Dendritic cell treated with granulocyte-macrophage colony-stimulating factor and Interleukin-4, amounts not matched to agents 40 ng/mL and 50 ng/mL, for 4 days (primary cell): ENCODE results near the gene CLIP1.
A peak's percentile ranks its signal among the peaks of the same experiment; 100 is the strongest.
"Not testable (repeated sequence)": the region's sequence is repeated elsewhere in the genome, so short reads cannot be mapped to it uniquely, and the experiment has no call there.

Source experiments
- H3K27ac Mint-ChIP-seq: one replicate; pipeline ENCODE4 v1.8.0; 2022; ENCODE audit warnings: mild to moderate bottlenecking, mixed read lengths
- H3K27me3 Mint-ChIP-seq: one replicate; pipeline ENCODE4 v1.8.0; 2022; ENCODE audit warnings: mild to moderate bottlenecking, mixed read lengths
- H3K36me3 Mint-ChIP-seq: one replicate; pipeline ENCODE4 v1.8.0; 2022; ENCODE audit warnings: low read depth, mixed read lengths
- H3K4me1 Mint-ChIP-seq: one replicate; pipeline ENCODE4 v1.8.0; 2022; ENCODE audit warnings: low read depth, mixed read lengths
- H3K4me3 Mint-ChIP-seq: one replicate; pipeline ENCODE4 v1.8.0; 2022; ENCODE audit warnings: mild to moderate bottlenecking, moderate library complexity, mixed read lengths
- H3K9me3 Mint-ChIP-seq: one replicate; pipeline ENCODE4 v1.8.0; 2022; ENCODE audit warnings: mixed read lengths
- intact Hi-C: fragments of 100-400 bp; cut with micrococcal nuclease; formaldehyde crosslinking; loops from one replicate; pipeline ENCODE4 v1.15.0; 2022

The CLIP1 gene

DNA sequence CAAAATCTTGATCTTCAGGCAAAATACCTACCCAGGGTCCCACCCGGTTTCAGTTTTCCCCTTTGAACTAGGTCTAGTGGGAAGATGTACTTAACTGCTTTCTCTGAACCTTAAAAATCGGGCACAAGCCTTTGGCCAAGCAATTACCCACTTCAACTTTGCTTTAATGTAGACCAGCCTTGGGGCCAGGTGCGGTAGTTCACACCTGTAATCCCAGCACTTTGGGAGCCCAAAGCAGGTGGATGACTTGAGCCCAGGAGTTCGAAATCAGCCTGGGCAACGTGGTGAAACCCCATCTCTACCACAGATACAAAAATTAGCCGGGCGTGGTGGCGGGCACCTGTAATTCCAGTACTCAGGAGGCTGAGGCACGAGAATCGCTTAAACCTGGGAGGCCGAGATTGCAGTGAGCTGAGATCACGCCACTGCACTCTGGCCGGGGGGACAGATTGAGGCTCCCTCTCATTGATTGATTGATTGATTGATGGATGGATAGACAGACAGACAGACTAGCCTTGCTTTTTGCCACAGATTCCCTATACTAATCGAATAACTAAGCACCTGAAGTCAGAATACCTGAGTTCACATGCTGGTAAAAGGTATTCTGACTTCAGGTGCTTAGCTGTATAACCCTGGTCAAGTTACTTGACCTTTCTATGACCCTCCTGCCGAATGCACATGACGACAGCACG lies 1.9 kb downstream of the CLIP1 start:
- no peaks in the 10 kb centered on the region for H3K27me3 Mint-ChIP-seq
- intact Hi-C loops = no loop called here
- H3K9me3 Mint-ChIP-seq = no peaks in the 10 kb centered on the region
- peaks cover 30% of the 10 kb centered on the region for H3K4me1 Mint-ChIP-seq
- peaks cover 27% of the 10 kb centered on the region for H3K36me3 Mint-ChIP-seq
- H3K27ac Mint-ChIP-seq = peak overlapping the region; percentile 94
- H3K4me3 Mint-ChIP-seq = peak overlapping the region; percentile 88

DNA sequence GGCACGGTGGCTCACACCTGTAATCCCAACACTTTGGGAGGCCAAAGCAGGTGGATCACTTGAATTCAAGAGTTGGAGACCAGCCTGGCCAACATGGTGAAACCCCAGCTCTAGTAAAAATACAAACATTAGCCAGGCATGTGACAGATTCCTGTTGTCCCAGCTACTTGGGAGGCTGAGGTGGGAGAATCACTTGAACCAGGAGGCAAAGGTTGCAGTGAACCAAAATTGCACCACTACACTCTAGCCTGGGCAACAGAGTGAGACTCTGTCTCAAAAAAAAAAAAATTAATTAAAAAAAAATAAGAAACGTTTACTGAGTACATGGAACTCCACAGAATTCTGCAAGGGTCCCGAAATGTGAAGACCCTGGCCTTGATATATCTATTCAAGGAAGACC lies 3.4 kb downstream of the CLIP1 start:
- Mint-ChIP-seq H3K4me1 (peaks cover 33% of the 10 kb centered on the region), H3K36me3 (peaks cover 27% of the 10 kb centered on the region)
- intact Hi-C loops, H3K4me3 Mint-ChIP-seq, H3K27ac Mint-ChIP-seq, H3K9me3 Mint-ChIP-seq, H3K27me3 Mint-ChIP-seq: not testable (repeated sequence)

DNA sequence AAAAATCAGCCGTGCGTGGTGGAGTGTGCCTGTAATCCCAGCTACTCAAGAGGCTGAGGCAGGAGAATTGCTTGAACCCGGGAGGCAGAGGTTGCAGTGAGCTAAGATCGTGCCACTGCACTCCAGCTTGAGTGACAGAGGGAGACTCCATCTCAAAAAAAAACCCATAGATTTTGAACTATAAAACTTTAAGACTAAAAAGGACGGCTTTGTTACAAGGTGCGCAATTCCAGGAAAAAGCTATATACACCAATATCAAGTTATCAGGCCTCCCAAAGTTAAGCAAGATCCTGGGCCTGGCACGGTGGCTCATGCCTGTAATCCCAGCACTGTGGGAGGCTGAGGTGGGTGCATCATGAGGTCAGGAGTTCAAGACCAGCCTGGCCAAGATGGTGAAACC lies 6.8 kb downstream of the CLIP1 start:
- H3K27ac Mint-ChIP-seq, H3K9me3 Mint-ChIP-seq, H3K27me3 Mint-ChIP-seq, intact Hi-C loops, H3K4me3 Mint-ChIP-seq: not testable (repeated sequence)
- Mint-ChIP-seq H3K36me3 (peaks cover 29% of the 10 kb centered on the region), H3K4me1 (peaks cover 33% of the 10 kb centered on the region)

DNA sequence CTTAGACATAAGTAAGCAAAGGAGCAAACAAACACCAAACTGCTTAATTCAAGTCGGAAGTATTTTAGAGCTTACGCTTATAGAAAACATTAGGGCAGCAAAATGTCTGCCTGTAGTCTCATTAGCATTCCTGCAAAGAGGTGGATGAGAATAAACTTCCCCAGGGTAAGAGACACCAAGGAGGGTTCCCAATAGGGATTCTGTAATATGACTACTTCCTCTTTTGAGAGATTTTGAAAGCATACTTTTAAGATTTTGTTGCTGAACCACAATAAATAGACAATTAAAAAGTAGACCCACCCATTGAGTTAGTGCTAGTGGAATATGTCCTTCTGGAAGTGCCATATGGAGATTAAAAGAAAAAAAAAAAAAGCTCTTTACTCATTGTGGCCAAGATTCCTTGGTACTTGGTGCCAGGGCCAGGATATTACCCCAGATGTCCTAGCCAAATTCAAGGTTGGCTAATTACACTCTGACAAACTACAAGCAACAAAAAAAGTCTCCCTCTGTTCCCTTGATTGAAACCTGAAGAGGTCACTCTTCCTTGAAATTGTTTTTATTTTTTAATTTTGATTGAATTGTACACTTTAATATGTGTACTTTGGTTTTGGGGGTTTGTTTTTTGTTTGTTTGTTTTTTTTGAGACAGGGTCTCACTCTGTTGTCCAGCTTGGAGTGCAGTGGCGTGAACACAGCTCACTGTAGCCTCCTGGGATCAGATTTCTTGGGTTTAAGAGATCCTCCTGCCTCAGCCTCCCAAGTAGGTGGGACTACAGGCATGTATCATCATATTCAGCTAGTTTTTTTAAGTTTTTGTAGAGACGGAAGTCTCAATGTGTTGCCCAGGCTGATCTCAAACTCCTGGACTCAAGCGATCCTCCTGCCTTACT lies 8.7 kb downstream of the CLIP1 start:
- no peak overlapping the region for H3K4me3 Mint-ChIP-seq
- no peaks in the 10 kb centered on the region for H3K27me3 Mint-ChIP-seq
- H3K27ac Mint-ChIP-seq = peak overlapping the region; percentile 70
- H3K9me3 Mint-ChIP-seq = no peaks in the 10 kb centered on the region
- peaks cover 30% of the 10 kb centered on the region for H3K36me3 Mint-ChIP-seq
- intact Hi-C loops = no loop called here
- H3K4me1 Mint-ChIP-seq = peaks cover 24% of the 10 kb centered on the region

DNA sequence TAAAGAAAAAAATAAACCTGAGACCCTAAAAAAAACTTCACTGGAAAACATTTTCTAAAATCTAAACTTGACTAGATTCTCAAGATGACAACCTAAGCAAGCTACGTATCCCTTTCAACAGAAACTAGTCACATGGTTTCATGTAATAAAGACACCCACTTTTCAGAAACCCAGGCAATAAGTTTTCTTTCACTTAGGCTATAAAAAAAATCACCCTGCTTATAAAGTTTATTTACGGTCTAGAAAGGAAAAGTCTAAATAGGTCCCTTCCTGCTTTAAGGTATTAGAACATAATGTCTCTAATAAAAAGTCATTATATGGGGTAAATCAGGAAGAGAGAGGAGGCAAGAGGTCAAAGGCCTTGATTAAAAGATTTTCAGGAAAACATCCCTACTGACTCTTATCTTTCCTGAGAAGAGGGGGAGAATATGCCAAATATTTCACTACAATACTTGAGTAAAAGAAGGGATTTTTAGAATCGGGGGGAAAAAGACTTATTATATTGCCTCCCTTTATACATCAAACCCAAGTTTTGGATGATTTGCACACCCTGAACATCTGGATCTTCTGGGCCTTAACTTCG lies 9.5 kb downstream of the CLIP1 start:
- intact Hi-C loops = no loop called here
- H3K36me3 Mint-ChIP-seq = peaks cover 27% of the 10 kb centered on the region
- H3K9me3 Mint-ChIP-seq = no peaks in the 10 kb centered on the region
- peaks cover 21% of the 10 kb centered on the region for H3K4me1 Mint-ChIP-seq
- H3K27me3 Mint-ChIP-seq = no peaks in the 10 kb centered on the region
- no peak overlapping the region for H3K4me3 Mint-ChIP-seq
- H3K27ac Mint-ChIP-seq = no peak overlapping the region

DNA sequence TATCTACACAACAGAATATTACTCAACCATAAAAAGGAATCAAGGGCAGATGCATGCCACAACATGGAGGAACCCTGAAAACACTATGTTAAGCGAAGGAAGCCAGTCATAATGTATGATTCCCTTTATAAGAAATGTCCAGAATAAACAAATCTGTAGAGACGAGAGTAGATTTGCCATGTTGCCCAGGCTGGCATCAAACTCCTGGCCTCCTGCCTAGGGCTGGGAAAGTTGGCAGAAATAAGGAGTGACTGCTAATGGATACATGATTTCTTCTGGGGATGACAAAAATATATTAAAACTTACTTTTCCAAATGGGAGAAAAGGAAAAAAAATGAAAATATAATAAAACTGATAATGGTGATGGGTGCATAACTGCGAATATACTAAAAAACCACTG lies 10.9 kb downstream of the CLIP1 start:
- Mint-ChIP-seq H3K4me3 (no peak overlapping the region), H3K27ac (no peak overlapping the region), H3K9me3 (no peaks in the 10 kb centered on the region), H3K36me3 (peaks cover 15% of the 10 kb centered on the region), H3K4me1 (peaks cover 16% of the 10 kb centered on the region), H3K27me3 (no peaks in the 10 kb centered on the region)
- intact Hi-C loops = no loop called here

DNA sequence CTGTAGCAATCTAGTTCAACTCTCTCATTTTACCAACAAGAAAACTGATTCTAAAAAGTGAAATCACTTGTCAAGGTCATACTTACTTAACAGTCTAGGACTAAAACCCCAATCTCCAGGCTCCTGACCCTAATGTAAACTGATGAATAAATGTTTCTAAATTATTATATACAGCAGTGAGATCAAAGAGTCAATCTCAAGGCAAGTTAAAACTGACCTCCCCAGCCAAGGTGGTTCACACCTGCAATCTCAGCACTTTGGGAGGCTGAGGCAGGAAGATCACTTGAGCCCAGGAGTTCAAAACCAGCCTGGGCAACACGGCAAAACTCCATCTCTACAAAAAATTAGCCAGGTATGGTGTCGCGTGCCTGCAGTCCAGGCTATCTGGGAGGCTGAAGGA lies 15.3 kb downstream of the CLIP1 start:
- Mint-ChIP-seq H3K4me3 (no peak overlapping the region), H3K36me3 (peaks cover 28% of the 10 kb centered on the region), H3K4me1 (peaks cover 14% of the 10 kb centered on the region), H3K27ac (no peak overlapping the region), H3K27me3 (no peaks in the 10 kb centered on the region), H3K9me3 (no peaks in the 10 kb centered on the region)
- intact Hi-C loops = no loop called here

DNA sequence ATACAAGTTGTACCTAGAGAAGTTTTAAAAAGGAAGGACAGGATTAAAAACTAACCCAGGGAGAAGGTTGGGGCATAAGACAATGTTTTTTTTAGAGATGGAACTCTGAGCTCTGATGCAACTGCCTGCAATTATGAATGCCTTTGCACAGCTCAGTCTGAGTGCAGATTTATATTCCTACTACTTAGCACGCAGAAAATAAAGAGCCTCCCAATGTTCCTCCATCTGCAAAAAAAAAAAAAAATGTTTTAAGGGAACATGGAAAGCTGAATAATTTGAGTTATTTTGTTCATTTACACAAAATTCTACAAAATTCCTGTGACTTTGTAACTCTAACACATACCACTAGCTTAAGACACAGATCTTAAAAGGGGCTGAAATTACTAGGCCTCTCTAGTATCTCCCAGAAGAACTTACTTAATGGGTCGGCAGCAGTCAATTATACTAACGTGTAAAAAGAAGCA lies 15.7 kb downstream of the CLIP1 start:
- Mint-ChIP-seq H3K4me1 (peaks cover 14% of the 10 kb centered on the region), H3K4me3 (no peak overlapping the region), H3K9me3 (no peaks in the 10 kb centered on the region), H3K27me3 (no peaks in the 10 kb centered on the region), H3K27ac (no peak overlapping the region), H3K36me3 (peaks cover 28% of the 10 kb centered on the region)
- intact Hi-C loops = no loop called here

DNA sequence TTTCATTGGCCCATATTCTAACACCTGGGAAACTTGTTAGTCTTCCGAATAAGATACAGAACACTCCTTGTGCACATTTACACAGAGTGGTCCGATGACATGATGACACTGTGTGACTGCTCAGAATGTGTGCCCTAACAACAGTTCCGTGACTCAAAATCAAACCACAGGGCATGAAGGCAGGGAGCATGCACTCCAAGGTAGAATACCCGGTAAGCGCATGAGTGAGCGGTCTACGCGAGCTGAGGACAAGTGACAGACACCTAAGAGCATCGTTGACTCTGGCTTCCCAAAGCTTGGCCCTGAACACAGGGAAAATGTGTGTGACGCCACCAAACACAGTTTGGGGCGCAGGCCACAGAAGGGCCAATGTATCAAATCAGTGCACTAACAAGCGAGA lies 18.6 kb downstream of the CLIP1 start:
- intact Hi-C loops = no loop called here
- Mint-ChIP-seq H3K27ac (no peak overlapping the region), H3K4me3 (no peak overlapping the region), H3K27me3 (no peaks in the 10 kb centered on the region), H3K9me3 (no peaks in the 10 kb centered on the region), H3K4me1 (peaks cover 34% of the 10 kb centered on the region), H3K36me3 (peaks cover 31% of the 10 kb centered on the region)

DNA sequence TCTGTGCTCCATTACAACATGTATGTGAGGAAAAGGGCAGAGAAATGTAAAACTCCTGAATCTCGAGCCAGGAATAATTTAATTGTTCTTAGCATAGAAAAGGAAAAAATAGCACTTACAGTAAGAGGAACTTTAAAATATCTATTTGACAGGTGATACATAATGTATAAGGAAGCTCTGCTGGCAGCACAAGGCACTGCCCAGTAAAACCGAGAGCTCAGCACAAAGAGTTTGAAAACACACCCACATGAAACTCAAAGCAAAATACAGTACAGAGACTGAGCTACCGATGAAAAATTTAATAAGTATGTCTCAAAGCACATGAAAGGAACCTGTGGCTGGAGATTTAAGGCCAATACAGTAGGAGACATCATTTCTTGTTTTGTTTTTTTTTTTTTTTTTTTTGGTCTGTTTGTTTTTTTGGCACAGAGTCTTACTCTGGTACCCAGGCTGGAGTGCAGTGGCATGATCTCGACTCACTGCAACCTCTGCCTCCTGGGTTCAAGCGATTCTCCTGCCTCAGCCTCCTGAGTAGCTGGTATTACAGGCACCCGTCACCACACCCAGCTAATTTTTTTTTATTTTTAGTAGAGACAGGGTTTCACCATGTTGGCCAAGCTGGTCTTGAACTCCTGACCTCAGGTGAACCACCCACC lies 19.2 kb downstream of the CLIP1 start:
- intact Hi-C loops = no loop called here

DNA sequence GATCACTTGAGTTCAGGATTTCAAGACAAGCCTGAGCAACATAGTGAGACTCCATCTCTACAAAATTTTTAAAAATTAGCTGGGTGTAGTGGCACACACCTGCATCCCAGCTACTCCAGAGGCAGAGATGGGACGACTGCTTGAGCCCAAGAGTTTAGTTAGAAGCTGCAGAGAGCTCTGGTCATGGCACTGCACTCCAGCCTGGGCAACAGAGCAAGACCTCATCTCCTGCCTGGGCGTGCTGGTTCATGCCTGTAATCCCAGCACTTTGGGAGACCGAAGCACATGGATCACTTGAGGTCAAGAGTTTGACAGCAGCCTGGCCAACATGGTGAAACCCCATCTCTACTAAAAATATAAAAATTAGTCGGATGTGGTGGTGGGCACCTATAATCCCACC lies 20.2 kb downstream of the CLIP1 start:
- H3K4me3 Mint-ChIP-seq = no peak overlapping the region
- no peaks in the 10 kb centered on the region for H3K27me3 Mint-ChIP-seq
- H3K27ac Mint-ChIP-seq = no peak overlapping the region

More for the DNA sequence above, 19.2 kb downstream of the CLIP1 start:
- peaks cover 34% of the 10 kb centered on the region for H3K4me1 Mint-ChIP-seq
- H3K9me3 Mint-ChIP-seq = no peaks in the 10 kb centered on the region
- H3K36me3 Mint-ChIP-seq = peaks cover 31% of the 10 kb centered on the region
- no peak overlapping the region for H3K27ac Mint-ChIP-seq
- H3K4me3 Mint-ChIP-seq = no peak overlapping the region
- H3K27me3 Mint-ChIP-seq = no peaks in the 10 kb centered on the region

DNA sequence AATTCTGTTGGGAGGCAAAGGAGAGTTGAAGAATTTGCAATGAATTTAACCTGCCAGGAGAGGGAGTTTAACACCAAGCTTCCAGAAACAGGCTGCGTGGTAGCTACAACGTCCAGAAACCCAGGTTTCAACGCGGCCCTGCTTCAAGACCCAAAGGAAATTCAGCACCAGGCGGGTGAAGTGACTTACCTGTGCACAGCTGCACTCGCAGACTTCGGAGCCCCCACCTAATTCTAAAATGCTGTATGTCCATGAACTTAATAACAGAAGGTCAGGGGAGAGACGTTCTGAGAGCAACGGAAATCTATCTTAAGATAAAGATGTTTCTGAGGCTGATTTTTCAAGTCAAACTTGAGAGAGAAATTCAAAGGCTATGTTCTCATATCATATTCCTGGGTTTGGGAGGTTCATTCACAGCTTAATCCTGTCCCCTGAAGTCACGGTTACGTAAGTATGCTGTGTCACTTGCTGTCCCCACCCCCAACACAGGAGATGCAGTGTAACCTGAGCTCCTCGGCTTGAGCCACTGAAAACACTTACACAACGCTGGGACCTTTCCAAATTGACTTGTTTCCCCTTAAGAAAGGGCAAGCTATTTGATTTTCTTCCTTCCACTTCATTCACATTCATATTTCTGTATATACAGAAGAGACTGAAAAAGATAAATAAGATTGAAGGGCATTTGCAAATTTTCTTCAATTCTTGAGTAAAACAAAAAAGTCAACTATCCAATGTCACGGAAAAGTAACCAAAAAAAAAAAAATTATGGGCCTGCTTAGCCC lies 22.7 kb downstream of the CLIP1 start:
- H3K27ac Mint-ChIP-seq = peak overlapping the region; percentile 85
- H3K9me3 Mint-ChIP-seq = no peaks in the 10 kb centered on the region
- H3K27me3 Mint-ChIP-seq = no peaks in the 10 kb centered on the region
- peak overlapping the region; percentile 53 for H3K4me3 Mint-ChIP-seq
- peaks cover 34% of the 10 kb centered on the region for H3K4me1 Mint-ChIP-seq
- peaks cover 47% of the 10 kb centered on the region for H3K36me3 Mint-ChIP-seq
- intact Hi-C loops = loop anchor here (1.0 to 2.0 kb wide), 2 partner anchors 23 to 72 kb away; partner anchors contain the start of gene CLIP1

More for the DNA sequence above, 20.2 kb downstream of the CLIP1 start:
- Mint-ChIP-seq H3K36me3 (peaks cover 36% of the 10 kb centered on the region), H3K9me3 (no peaks in the 10 kb centered on the region), H3K4me1 (peaks cover 34% of the 10 kb centered on the region)
- intact Hi-C loops = no loop called here

DNA sequence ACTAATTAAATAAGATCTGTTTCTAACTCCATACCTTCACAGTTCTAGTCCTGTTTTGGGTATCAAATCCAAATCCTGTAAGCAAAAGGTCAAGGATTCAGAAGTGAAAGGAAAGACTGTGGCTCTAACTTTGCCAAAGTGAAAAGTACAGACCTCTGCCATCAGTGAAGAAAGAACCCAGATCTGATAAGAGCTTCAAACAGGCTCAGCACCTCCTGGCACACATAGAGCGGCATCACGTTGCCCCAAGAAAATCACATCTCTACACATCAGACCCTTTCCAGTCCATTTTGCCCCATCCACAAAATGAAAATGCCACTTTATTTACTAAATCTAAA lies 23.2 kb downstream of the CLIP1 start:
- intact Hi-C loops = loop anchor here (1.0 kb wide), 1 partner anchor 72 kb away; no protein-coding TSS in a partner anchor
- Mint-ChIP-seq H3K4me3 (no peak overlapping the region), H3K9me3 (no peaks in the 10 kb centered on the region), H3K4me1 (peaks cover 34% of the 10 kb centered on the region), H3K36me3 (peaks cover 44% of the 10 kb centered on the region), H3K27ac (peak overlapping the region; percentile 85), H3K27me3 (no peaks in the 10 kb centered on the region)
